Activated CD4-positive, alpha-beta T cell treated with anti-CD3 and anti-CD28 coated beads for 36 hours (primary cell): Measurements from ENCODE around the gene FAM118B. TPM values are rescaled to one million over a fixed set of nuclear protein-coding genes. Genes with fewer than 3 reads are reported as not detected.
A peak's percentile ranks its signal among the peaks of the same experiment; 100 is the strongest.
"Not testable (repeated sequence)": the region's sequence is repeated elsewhere in the genome, so short reads cannot be mapped to it uniquely, and the experiment has no call there.

Source experiments
- ATAC-seq: fragments of 200-7000 bp; cut with Tn5 transposase; one replicate; pipeline ENCODE4 v1.10.0; 2021; ENCODE audit warnings: mild to moderate bottlenecking, moderate library complexity
- CTCF ChIA-PET: fragments of 350-600 bp; sonication (Branson Sonifier 250); formaldehyde crosslinking; loops from one replicate; lab custom pipeline; 2021; ENCODE audit warnings: antibody characterized with exemption; lab: Charles Lee
- POLR2A ChIA-PET: fragments of 350-600 bp; sonication (Branson Sonifier 250); formaldehyde crosslinking; loops from one replicate; lab custom pipeline; 2021; ENCODE audit warnings: antibody characterized with exemption, inconsistent platforms; lab: Charles Lee
- DNase-seq: peaks from one replicate; pipeline ENCODE4 v3.0.0-alpha.2; 2020
- H3K27ac Mint-ChIP-seq: one replicate; pipeline ENCODE4 v1.8.0; 2021; ENCODE audit warnings: mixed read lengths
- H3K27me3 Mint-ChIP-seq: one replicate; pipeline ENCODE4 v1.8.0; 2021; ENCODE audit warnings: mixed read lengths
- H3K36me3 Mint-ChIP-seq: one replicate; pipeline ENCODE4 v1.8.0; 2021; ENCODE audit warnings: low read depth, mixed read lengths
- H3K4me1 Mint-ChIP-seq: one replicate; pipeline ENCODE4 v1.8.0; 2021; ENCODE audit warnings: mixed read lengths
- H3K4me3 Mint-ChIP-seq: one replicate; pipeline ENCODE4 v1.8.0; 2021; ENCODE audit warnings: mild to moderate bottlenecking, moderate library complexity, mixed read lengths
- H3K9me3 Mint-ChIP-seq: one replicate; pipeline ENCODE4 v1.8.0; 2021; ENCODE audit warnings: low read depth, mixed read lengths
- intact Hi-C, 2 experiments: fragments of 100-400 bp; cut with DNase I in 1 of 2; cut with micrococcal nuclease in 1 of 2; formaldehyde crosslinking; loops; one replicate each; pipeline versions ENCODE4 v1.14.2 to v1.15.1; 2022 to 2024; cut with DNase I, micrococcal nuclease
- total RNA-seq, 2 experiments: library from RNA; stranded (reverse); gene quantifications; one replicate each; pipeline ENCODE4 v1.2.3, GENCODE V29; 2021

Gene FAM118B
- total RNA-seq, 2 experiments from 2014 or later = 8.9 to 9.0 TPM

DNA sequence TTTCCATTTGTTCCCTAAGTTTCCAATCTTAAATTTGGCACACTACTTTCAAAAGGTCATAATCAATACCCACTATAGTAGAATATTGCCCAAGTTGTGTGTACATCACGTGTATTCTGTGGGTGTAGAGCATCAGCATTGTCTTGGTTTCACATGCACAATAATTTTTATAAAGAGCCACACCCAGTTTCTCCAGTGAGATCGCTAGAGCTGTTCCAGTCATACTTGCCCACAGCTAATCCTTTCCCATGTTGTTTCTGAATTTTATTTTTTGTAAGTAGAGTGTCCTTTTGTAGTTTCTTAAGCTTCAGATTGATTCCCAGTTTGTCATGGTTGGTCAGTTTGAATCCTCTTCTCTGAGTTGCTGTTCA, 13.7 kb downstream of the FAM118B start:
- Mint-ChIP-seq H3K36me3 (peaks cover 3% of the 10 kb centered on the region), H3K27me3 (no peaks in the 10 kb centered on the region), H3K4me1 (peaks cover 2% of the 10 kb centered on the region), H3K4me3 (no peak overlapping the region), H3K27ac (no peak overlapping the region), H3K9me3 (no peaks in the 10 kb centered on the region)
- CTCF ChIA-PET = interaction anchor here (1.4 kb wide), 1 partner anchor 26 kb away, joined by 5 read pairs; no protein-coding TSS in a partner anchor
- DNase-seq (no peak), ATAC-seq (no peak)
- POLR2A ChIA-PET = no interaction called here
- intact Hi-C loops = no loop called here

DNA sequence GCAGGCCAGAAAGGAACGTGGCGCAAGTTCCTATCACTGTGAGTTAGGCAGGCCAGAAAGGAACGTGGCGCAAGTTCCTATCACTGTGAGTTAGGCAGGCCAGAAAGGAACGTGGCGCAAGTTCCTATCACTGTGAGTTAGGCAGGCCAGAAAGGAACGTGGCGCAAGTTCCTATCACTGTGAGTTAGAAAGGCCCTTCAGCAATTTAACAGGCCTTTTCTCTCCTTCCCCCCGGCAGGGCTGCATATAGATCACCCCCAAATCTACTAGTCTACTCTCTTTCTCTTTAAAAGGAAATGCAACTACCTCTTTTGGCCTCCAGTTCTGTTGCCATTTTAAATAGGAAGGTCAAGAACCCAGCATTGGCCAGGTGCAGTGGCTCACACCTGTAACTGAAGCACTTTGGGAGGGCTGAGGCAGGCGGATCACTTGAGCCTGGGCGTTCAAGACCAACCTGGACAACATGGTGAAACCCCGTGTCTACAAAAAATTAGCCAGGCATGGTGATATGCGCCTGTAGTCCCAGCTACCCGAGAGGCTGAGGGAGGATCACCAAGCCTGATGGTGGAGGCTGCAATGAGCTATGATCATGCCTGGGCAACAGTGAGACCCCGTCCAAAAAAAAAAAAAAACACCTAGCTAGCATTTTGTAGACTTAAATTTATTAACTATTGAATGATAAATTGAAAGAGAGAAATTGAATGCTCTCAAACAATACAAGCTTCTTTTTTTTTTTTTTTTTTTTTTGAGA, 14.9 kb downstream of the FAM118B start:
- ChIA-PET POLR2A (no interaction called here), CTCF (interaction anchor here (1.4 kb wide), 1 partner anchor 24 kb away, joined by 5 read pairs; no protein-coding TSS in a partner anchor)
- DNase-seq = no peak
- Mint-ChIP-seq H3K36me3 (peaks cover 3% of the 10 kb centered on the region), H3K4me1 (peaks cover 2% of the 10 kb centered on the region), H3K9me3 (no peaks in the 10 kb centered on the region), H3K4me3 (no peak overlapping the region), H3K27ac (no peak overlapping the region), H3K27me3 (no peaks in the 10 kb centered on the region)
- no peak for ATAC-seq
- intact Hi-C loops = no loop called here

DNA sequence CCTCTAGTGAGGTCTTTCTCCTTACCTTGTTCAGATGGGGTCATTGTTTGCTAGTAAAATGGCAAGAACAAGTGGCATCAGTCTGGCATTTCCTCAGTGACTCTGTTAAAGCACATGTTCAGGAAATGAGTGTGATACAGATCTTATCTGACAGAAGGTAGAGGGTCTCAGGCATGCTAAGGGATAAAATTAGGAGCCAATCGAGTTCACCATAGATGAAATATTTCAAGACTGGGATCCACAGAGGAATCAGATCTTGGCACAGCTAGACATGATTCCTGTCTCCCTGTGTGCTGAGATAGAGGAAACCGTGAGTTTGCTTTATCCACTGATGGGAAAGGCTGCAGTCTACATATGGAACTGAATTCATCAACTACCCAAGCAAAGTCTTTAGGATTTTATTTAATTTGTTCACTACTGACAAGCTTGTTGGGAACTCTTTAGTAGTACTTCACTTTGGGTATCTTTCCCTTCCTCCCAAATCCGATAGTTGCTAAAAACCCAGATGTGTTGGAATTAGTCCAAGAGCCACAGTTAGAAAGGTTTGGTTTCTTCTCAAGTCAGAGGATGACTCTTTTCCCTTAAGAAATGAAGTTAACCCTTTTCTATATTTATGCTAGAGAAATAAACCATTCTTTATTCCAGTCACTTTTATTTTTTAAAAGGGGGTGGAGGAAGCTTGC, 18.4 kb downstream of the FAM118B start:
- ChIA-PET CTCF (interaction anchor here (0.6 to 0.7 kb wide), 2 partner anchors 50 to 290 kb away, joined by 3 to 4 read pairs; no protein-coding TSS in a partner anchor), POLR2A (no interaction called here)
- Mint-ChIP-seq H3K4me1 (peaks cover 2% of the 10 kb centered on the region), H3K27ac (no peak overlapping the region), H3K36me3 (peaks cover 5% of the 10 kb centered on the region), H3K4me3 (no peak overlapping the region), H3K27me3 (no peaks in the 10 kb centered on the region), H3K9me3 (no peaks in the 10 kb centered on the region)
- intact Hi-C loops = no loop called here
- no peak for ATAC-seq
- no peak for DNase-seq

DNA sequence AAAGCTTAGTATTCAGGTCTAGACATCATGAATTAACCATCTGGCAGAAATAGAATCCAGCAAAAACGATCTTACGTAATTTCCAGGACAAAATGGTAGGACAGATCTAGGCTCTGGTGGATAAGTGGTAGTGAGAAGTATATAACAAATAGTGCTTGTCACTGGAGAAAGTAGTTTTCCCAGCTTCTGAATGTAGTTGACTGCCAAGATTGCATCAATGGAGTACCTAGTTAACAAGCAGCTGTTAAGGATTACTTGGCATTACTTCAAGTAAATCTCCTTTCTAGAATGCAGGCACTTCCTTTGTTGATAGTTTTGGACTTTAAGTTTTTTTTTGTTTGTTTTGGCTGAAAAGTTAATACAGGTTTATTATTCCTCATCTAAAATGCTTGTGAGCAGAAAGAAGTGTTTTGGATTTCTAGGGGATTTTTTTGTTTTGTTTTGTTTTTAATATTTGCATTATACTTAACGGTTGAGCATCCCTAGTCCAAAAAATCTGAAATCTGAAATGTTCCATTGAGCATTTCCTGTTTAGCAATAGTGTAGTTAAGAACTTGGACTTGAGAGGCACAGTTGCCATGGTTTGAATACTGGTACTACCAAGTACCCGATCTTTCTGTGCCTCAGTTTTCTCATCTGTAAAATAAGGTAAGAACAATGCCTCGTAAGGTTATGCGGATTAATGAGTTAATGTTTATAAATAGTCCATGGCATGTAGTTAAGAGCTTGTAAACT, 20.3 kb downstream of the FAM118B start:
- no peak overlapping the region for H3K27ac Mint-ChIP-seq
- ATAC-seq = no peak
- POLR2A ChIA-PET = no interaction called here

DNA sequence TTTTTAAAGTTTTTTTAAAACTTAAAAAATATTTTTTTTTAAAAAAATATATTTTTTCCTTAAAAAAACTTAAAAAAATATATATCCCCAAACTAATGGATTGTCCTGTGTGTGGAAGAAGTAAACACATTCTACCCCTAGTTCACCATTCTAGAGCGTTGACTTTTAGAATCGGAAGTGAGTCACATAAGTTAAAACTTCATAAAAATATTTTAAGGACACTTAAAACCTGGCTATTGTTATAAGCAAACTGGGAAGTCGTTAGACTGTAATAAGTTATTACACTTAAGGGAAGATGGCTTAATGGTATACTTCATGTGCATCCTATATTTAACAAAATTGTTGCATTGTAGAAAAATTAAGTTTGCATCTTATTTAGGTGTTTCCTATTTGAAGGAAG, 21.1 kb downstream of the FAM118B start:
- CTCF ChIA-PET = interaction anchor here (0.7 kb wide), 1 partner anchor 8 kb away, joined by 3 read pairs; no protein-coding TSS in a partner anchor
- no peak for ATAC-seq

More for the DNA sequence above, 20.3 kb downstream of the FAM118B start:
- intact Hi-C loops = no loop called here
- Mint-ChIP-seq H3K4me3 (no peak overlapping the region), H3K9me3 (no peaks in the 10 kb centered on the region), H3K4me1 (no peaks in the 10 kb centered on the region), H3K36me3 (peaks cover 12% of the 10 kb centered on the region), H3K27me3 (no peaks in the 10 kb centered on the region)
- no peak for DNase-seq
- CTCF ChIA-PET = interaction anchor here (0.6 to 1.3 kb wide), 4 partner anchors 9 to 80 kb away, joined by 3 to 7 read pairs (median 3); no protein-coding TSS in a partner anchor

DNA sequence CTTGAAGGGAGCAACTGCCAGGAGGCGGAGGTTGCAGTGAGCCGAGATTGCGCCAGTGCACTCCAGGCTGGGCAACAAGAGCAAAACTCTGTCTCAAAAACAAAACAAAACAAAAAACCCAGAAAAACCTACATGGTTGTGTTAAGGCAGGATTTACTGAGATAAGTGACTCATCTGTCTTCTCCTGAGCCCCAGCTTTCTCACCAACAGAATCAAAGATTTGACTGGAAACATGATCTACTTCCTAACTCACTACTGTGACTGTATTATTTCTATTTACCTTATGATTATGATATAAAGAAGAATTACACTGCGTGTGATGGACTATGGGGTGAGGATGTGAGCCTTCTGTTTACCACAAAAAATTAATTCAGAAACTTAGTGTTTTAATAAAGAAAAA, 21.8 kb downstream of the FAM118B start:
- intact Hi-C loops = no loop called here
- H3K9me3 Mint-ChIP-seq = no peaks in the 10 kb centered on the region
- DNase-seq = no peak
- H3K27ac Mint-ChIP-seq = no peak overlapping the region
- ChIA-PET CTCF (interaction anchor here (0.7 kb wide), 1 partner anchor 36 kb away, joined by 4 read pairs; the partner anchor contains the start of genes FOXRED1 and SRPRA), POLR2A (no interaction called here)
- ATAC-seq = peak; percentile 42
- H3K27me3 Mint-ChIP-seq = no peaks in the 10 kb centered on the region
- H3K4me3 Mint-ChIP-seq = no peak overlapping the region
- H3K4me1 Mint-ChIP-seq = no peaks in the 10 kb centered on the region
- peaks cover 14% of the 10 kb centered on the region for H3K36me3 Mint-ChIP-seq

More for the DNA sequence above, 21.1 kb downstream of the FAM118B start:
- no peak overlapping the region for H3K4me3 Mint-ChIP-seq
- no peaks in the 10 kb centered on the region for H3K27me3 Mint-ChIP-seq
- no peak for DNase-seq
- no peaks in the 10 kb centered on the region for H3K4me1 Mint-ChIP-seq
- POLR2A ChIA-PET = no interaction called here
- no peaks in the 10 kb centered on the region for H3K9me3 Mint-ChIP-seq
- H3K27ac Mint-ChIP-seq = no peak overlapping the region
- peaks cover 10% of the 10 kb centered on the region for H3K36me3 Mint-ChIP-seq
- intact Hi-C loops = no loop called here

DNA sequence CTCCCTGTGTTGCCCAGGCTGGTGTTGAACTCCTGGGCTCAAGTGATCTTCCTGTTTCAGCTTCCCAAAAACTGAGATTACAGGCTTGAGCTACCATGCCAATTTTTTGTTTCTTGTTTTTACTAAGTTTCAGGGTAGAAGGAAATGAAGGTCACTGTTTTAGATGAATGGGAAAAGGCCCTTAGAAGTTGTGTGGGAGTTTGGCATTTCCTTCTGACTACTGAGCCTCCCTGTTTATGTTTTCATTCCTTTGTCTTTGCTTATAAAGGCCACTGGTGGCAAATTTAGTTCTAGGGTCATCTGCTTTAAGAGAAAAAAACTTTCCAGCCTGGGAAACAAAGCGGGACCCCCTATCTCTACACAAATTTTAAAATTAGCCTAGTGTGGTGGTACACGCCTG, 35.1 kb downstream of the FAM118B start:
- CTCF ChIA-PET = interaction anchor here (0.9 kb wide), 1 partner anchor 63 kb away, joined by 3 read pairs; no protein-coding TSS in a partner anchor

DNA sequence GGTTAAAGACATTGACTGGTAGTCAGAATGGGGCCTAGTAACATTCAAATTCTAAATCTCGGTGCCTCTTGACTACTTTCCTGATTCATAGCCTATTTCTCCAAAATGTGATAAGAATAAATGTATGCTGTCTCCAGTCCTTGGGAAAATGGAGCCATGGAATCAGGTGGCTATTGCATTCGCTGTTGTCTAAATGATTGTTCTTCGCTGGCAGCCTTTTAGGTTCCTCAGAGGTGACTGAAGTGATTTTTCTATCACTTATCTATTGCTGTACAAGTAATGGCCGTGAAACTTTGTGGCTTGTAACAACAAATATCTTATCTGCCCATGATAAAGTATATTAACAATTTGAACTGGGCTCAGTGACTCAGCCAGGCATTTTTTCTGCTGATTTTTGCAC, 41.7 kb downstream of the FAM118B start:
- intact Hi-C loops = no loop called here
- ATAC-seq = no peak

More for the DNA sequence above, 35.1 kb downstream of the FAM118B start:
- Mint-ChIP-seq H3K4me1 (no peaks in the 10 kb centered on the region), H3K9me3 (no peaks in the 10 kb centered on the region), H3K36me3 (peaks cover 20% of the 10 kb centered on the region), H3K27ac (no peak overlapping the region), H3K4me3 (no peak overlapping the region), H3K27me3 (no peaks in the 10 kb centered on the region)
- POLR2A ChIA-PET = no interaction called here
- ATAC-seq (no peak), DNase-seq (no peak)
- intact Hi-C loops = no loop called here

DNA sequence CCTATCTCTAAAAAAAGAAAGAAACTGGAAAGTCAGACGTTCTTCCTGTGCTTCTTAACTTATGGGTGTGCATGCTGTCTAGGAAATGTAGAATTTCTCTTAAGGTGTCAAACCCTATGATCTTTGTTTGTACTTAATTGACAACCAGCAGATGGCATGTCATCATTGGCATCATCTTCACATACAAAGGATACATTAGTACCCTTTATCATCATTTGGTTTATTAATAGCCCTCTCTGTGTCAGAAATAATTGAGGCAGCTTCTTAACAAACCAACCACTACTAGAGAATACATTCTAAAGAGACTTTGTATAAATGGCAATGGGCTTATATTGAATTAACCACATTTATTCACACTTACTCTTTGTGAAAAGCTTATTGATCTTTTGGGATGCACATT, 43.2 kb downstream of the FAM118B start:
- H3K36me3 Mint-ChIP-seq = peaks cover 6% of the 10 kb centered on the region
- no peak for DNase-seq
- no peaks in the 10 kb centered on the region for H3K4me1 Mint-ChIP-seq
- H3K27me3 Mint-ChIP-seq = no peaks in the 10 kb centered on the region
- no peak overlapping the region for H3K27ac Mint-ChIP-seq
- CTCF ChIA-PET = interaction anchor here (1.1 kb wide), 1 partner anchor 18 kb away, joined by 4 read pairs; no protein-coding TSS in a partner anchor
- H3K9me3 Mint-ChIP-seq = no peaks in the 10 kb centered on the region
- H3K4me3 Mint-ChIP-seq = no peak overlapping the region
- intact Hi-C loops = no loop called here
- POLR2A ChIA-PET = interaction anchor here (0.5 kb wide), 1 partner anchor 17 kb away, joined by 3 read pairs; no protein-coding TSS in a partner anchor
- no peak for ATAC-seq

More for the DNA sequence above, 41.7 kb downstream of the FAM118B start:
- ChIA-PET CTCF (interaction anchor here (0.7 to 1.9 kb wide), 2 partner anchors 10 to 66 kb away, joined by 3 to 4 read pairs; no protein-coding TSS in a partner anchor), POLR2A (no interaction called here)
- Mint-ChIP-seq H3K9me3 (no peaks in the 10 kb centered on the region), H3K27me3 (no peaks in the 10 kb centered on the region), H3K27ac (no peak overlapping the region), H3K4me3 (no peak overlapping the region), H3K4me1 (no peaks in the 10 kb centered on the region), H3K36me3 (peaks cover 9% of the 10 kb centered on the region)
- no peak for DNase-seq

DNA sequence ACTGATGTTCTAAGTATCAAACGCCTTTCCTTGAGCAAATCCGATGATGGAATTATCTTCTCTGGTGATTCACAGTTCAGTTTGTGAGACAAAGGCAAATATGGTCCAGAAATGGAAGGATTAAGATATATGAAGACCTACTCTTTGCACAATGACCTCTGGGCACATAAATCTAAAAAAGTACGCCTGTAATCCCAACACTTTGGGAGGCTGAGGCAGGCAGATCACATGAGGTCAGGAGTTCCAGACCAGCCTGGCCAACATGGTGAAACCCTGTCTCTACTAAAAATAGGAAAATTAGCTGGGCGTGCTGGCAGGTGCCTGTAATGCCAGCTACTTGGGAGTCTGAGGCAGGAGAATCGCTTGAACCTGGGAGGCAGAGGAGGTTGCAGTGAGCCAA, 43.9 kb downstream of the FAM118B start:
- POLR2A ChIA-PET, DNase-seq, H3K36me3 Mint-ChIP-seq, H3K4me1 Mint-ChIP-seq, H3K9me3 Mint-ChIP-seq, H3K27ac Mint-ChIP-seq, H3K27me3 Mint-ChIP-seq, ATAC-seq, intact Hi-C loops, H3K4me3 Mint-ChIP-seq: not testable (repeated sequence)
- CTCF ChIA-PET = interaction anchor here (0.6 kb wide), 1 partner anchor 177 kb away, joined by 3 read pairs; no protein-coding TSS in a partner anchor

DNA sequence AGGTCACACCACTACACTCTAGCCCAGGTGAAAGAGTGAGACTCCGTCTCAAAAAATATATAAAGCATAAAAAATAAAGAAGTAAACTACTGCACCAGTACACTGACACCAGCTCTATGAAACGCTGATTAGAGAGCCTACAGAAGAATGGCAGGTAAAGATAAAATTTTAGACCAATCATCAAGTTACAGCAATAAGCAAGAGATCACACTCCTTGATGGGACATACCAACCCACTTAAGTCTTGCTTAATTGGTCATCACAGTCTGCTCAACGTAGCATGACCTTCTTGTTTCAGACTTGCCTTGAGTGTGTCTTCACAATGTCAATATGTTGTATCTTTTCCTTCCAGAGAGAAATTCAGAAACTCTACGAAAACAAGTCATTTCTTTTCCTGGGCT, 44.6 kb downstream of the FAM118B start:
- CTCF ChIA-PET = interaction anchor here (0.6 to 1.3 kb wide), 3 partner anchors 18 to 1143 kb away, joined by 3 read pairs; no protein-coding TSS in a partner anchor
- Mint-ChIP-seq H3K4me3 (no peak overlapping the region), H3K27me3 (no peaks in the 10 kb centered on the region), H3K4me1 (no peaks in the 10 kb centered on the region), H3K36me3 (peaks cover 12% of the 10 kb centered on the region), H3K9me3 (no peaks in the 10 kb centered on the region), H3K27ac (no peak overlapping the region)
- intact Hi-C loops = no loop called here
- DNase-seq (no peak), ATAC-seq (no peak)
- POLR2A ChIA-PET = no interaction called here
